Esophagus squamous epithelium (tissue), 4 donors: Measurements from ENCODE around the gene CLK4.

Experiments
- CTCF ChIP-seq, 6 experiments: fragments of 450-650 bp in 4 of 6; fragments of 200-600 bp in 2 of 6; sonication (generic) in 2 of 6; IDR thresholded peaks; one replicate each; pipeline ENCODE4 v1.5.1; 2016 to 2019; ENCODE audit warnings: antibody characterized with exemption in 6 of 6, mild to moderate bottlenecking in 4 of 6, moderate library complexity in 4 of 6
- POLR2A ChIP-seq, 4 donors: fragments of 450-650 bp; IDR thresholded peaks; one replicate each; pipeline ENCODE4 v1.6.1; 2017; ENCODE audit warnings: antibody characterized with exemption in 4 of 4, mild to moderate bottlenecking in 4 of 4, moderate library complexity in 3 of 4

DNA sequence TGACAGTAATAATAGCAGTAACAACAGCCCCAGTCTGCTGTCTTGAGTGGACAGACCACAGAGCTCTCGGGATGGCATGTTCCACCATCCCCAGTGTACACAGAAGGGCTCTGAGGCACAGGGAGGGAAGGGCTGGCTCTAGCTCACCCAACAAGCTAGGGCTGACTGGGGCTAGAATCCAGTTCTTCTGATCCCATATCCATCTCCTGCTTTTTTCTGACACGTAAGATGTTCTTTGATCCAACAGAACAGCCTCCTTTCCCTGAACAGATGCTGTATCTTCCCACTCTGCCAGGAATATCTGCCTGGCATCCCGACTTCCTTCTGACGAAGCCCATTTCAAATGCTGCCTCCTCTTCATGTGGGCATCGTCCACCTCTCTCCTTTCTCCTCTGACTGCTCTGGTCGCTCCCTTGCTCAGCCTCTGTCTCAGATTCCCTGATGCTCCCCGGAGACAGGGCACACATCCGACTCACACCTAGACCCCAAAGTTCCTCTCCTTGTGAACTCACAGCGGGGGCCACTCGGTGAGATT, 43.6 kb upstream of the CLK4 start:
- TF ChIP-seq CTCF (IDR thresholded peaks at IDR 0.05) (no peak), POLR2A (IDR thresholded peaks at IDR 0.05) (no peak)
